ENCODE measurements around the gene DUS2.

Gene DUS2

GRCh38 chr16:68076560-68076959 is 53.5 kb downstream of the DUS2 start:
- no peak overlapping the region for H3K4me3 ChIP-seq (ENCODE audit: low read depth, low read length)
- TF ChIP-seq, protein P1, sequence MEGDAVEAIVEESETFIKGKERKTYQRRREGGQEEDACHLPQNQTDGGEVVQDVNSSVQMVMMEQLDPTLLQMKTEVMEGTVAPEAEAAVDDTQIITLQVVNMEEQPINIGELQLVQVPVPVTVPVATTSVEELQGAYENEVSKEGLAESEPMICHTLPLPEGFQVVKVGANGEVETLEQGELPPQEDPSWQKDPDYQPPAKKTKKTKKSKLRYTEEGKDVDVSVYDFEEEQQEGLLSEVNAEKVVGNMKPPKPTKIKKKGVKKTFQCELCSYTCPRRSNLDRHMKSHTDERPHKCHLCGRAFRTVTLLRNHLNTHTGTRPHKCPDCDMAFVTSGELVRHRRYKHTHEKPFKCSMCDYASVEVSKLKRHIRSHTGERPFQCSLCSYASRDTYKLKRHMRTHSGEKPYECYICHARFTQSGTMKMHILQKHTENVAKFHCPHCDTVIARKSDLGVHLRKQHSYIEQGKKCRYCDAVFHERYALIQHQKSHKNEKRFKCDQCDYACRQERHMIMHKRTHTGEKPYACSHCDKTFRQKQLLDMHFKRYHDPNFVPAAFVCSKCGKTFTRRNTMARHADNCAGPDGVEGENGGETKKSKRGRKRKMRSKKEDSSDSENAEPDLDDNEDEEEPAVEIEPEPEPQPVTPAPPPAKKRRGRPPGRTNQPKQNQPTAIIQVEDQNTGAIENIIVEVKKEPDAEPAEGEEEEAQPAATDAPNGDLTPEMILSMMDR (IDR thresholded peaks at IDR 0.05; ENCODE audit: low read depth, low read length, missing control alignments): no peak
- DNase-seq (ENCODE audit: low read depth): no peak
- in situ Hi-C loops (cut with HindIII; ENCODE audit: low sequenced_read_pairs): no loop called here

- no peak overlapping the region for H3K4me3 ChIP-seq (ENCODE audit: low read depth, low read length)
- TF ChIP-seq, protein P1 (IDR thresholded peaks at IDR 0.05; ENCODE audit: low read depth, low read length, missing control alignments): no peak
- DNase-seq (ENCODE audit: low read depth): no peak
- in situ Hi-C loops (cut with HindIII; ENCODE audit: low sequenced_read_pairs): no loop called here
These were observed 55.0 kb downstream of the DUS2 start for GRCh38 chr16:68077866-68078700.

DNA sequence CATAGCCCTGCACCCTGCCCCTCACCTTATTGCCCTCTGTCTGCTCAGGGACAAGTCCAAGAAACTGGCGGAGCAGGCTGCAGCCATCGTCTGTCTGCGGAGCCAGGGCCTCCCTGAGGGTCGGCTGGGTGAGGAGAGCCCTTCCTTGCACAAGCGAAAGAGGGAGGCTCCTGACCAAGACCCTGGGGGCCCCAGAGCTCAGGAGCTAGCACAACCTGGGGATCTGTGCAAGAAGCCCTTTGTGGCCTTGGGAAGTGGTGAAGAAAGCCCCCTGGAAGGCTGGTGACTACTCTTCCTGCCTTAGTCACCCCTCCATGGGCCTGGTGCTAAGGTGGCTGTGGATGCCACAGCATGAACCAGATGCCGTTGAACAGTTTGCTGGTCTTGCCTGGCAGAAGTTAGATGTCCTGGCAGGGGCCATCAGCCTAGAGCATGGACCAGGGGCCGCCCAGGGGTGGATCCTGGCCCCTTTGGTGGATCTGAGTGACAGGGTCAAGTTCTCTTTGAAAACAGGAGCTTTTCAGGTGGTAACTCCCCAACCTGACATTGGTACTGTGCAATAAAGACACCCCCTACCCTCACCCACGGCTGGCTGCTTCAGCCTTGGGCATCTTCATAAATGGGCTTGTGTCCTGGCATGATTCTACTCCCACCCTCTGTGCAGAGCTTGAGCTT is 55.8 kb downstream of the DUS2 start:
- no peak overlapping the region for H3K4me3 ChIP-seq (ENCODE audit: low read depth, low read length)

GRCh38 chr16:68079376-68079625 is 56.2 kb downstream of the DUS2 start:
- in situ Hi-C loops (cut with HindIII; ENCODE audit: low sequenced_read_pairs): no loop called here
- no peak overlapping the region for H3K4me3 ChIP-seq (ENCODE audit: low read depth, low read length)
- TF ChIP-seq, protein P1 (IDR thresholded peaks at IDR 0.05; ENCODE audit: low read depth, low read length, missing control alignments): no peak
- DNase-seq (ENCODE audit: low read depth): no peak

More for the DNA sequence above, 55.8 kb downstream of the DUS2 start:
- no peak for DNase-seq (ENCODE audit: low read depth)
- TF ChIP-seq, protein P1 (IDR thresholded peaks at IDR 0.05; ENCODE audit: low read depth, low read length, missing control alignments): no peak
- in situ Hi-C loops (cut with HindIII; ENCODE audit: low sequenced_read_pairs): no loop called here

GRCh38 chr16:68079626-68080344 is 56.7 kb downstream of the DUS2 start:
- in situ Hi-C loops (cut with HindIII; ENCODE audit: low sequenced_read_pairs): no loop called here
- TF ChIP-seq, protein P1 (IDR thresholded peaks at IDR 0.05; ENCODE audit: low read depth, low read length, missing control alignments): no peak
- no peak for DNase-seq (ENCODE audit: low read depth)
- no peak overlapping the region for H3K4me3 ChIP-seq (ENCODE audit: low read depth, low read length)

- in situ Hi-C loops (cut with HindIII; ENCODE audit: low sequenced_read_pairs): no loop called here
- TF ChIP-seq, protein P1 (IDR thresholded peaks at IDR 0.05; ENCODE audit: low read depth, low read length, missing control alignments): no peak
- no peak for DNase-seq (ENCODE audit: low read depth)
- no peak overlapping the region for H3K4me3 ChIP-seq (ENCODE audit: low read depth, low read length)
These were observed 59.0 kb downstream of the DUS2 start for GRCh38 chr16:68081861-68082628.

Measured in astrocyte of the cerebellum (primary cell).